GM18520 (cell line): ENCODE data around the gene TREX2.

ENCODE experiments used
- ATAC-seq: cut with Tn5 transposase; IDR thresholded peaks from one replicate; pipeline ENCODE4 v1.9.1; 2021; ENCODE audit not compliant: unreplicated experiment

TREX2 gene, protein sequence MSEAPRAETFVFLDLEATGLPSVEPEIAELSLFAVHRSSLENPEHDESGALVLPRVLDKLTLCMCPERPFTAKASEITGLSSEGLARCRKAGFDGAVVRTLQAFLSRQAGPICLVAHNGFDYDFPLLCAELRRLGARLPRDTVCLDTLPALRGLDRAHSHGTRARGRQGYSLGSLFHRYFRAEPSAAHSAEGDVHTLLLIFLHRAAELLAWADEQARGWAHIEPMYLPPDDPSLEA

DNA sequence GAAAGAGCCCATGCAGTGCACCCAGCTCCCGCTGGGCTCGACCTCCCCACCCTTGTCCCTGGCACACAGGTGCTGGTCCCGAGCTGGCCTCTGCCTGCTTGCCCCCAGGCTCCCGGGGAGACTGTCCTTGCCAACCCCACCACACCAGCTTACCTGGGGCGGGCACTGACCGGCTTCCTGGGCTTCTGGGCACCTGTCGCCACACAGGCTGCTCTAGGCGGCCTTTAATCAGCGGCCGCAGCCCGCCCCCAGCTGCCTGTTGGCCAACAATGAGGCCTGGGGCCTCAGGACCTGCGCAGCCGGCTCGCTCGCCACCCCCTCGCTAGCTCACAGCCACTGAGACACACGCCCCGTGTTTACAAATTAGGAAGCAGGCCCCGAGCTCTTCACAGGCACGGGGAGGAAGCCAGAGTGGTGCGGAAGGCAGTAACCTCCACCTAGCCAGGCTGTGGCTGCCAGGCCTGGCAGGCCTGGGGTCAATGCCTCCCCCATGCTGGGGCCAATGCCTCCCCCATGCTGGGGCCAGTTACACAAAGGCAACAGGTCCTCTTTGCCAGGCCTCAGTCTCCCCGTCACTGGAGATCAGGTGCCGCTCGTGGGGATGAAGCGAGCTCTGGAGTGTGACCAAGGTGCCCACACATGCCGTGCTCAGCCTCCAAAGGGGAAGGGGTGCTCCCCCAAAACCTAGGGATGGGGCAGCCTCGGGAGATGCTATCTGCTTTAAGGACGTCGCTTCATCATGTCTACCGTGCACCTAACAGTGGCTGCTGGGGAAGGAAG lies at the start of gene TREX2:
TSS of gene TREX2 (minus strand) at position 201 of the 780 bp plus-strand sequence. CDS start 626 bp downstream, outside the sequence.
- no peak for ATAC-seq

DNA sequence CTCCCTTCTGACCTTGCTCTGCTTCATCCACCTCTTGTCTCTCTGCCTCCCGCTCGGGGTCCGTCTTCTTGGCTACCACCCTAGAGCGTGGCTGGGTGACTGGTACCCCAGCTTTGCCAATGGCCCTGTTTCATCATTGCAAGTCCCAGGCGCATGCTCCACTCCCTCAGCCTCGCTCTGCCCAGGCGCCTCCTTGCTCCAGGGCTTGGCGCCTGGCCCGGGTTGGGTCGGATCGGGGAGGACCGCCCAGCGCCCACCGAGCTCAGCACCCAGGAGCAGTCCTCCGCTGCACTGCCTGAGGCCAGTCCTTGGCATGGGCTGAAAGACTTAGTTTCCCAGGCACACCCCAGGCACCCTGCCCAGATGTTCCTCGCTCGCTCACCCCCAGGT lies 49.5 kb upstream of the TREX2 start:
- ATAC-seq, result no peak

DNA sequence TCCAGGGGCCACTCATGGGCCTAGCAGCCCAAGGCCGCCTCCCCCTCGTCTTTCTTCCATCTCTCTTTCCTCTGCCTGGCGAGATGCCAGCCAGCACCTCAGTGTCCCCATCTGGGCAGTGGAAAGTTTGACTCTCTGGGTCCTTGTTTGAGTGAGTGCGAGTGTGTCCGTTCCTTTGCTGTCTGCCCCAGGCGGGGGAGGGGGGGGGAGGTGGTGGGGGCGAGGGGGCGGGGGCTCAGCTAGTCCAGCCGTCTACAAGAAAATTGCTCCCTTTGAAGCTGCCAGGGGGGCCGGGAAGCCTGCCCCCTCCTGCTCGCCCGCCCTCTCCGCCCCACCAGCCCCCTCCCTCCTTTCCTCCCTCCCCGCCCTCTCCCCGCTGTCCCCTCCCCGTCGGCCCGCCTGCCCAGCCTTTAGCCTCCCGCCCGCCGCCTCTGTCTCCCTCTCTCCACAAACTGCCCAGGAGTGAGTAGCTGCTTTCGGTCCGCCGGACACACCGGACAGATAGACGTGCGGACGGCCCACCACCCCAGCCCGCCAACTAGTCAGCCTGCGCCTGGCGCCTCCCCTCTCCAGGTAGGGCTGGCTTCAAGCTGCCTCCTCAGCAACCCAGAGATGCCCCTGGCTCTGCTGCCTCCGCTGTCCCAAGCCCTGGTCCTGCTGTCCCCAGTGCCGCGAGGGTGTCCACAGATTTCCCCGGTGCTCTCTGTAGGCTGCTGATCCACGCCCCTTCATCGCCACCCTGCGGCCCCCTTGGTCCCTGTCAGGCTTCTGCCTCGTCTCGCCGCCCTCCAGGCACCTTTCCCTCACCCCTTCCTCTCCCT lies 48.9 kb upstream of the TREX2 start, which contains the start of gene BGN:
TSS of gene BGN (plus strand) at position 440 of the 821 bp plus-strand sequence. CDS start 9,652 bp downstream, outside the sequence.
- no peak for ATAC-seq

DNA sequence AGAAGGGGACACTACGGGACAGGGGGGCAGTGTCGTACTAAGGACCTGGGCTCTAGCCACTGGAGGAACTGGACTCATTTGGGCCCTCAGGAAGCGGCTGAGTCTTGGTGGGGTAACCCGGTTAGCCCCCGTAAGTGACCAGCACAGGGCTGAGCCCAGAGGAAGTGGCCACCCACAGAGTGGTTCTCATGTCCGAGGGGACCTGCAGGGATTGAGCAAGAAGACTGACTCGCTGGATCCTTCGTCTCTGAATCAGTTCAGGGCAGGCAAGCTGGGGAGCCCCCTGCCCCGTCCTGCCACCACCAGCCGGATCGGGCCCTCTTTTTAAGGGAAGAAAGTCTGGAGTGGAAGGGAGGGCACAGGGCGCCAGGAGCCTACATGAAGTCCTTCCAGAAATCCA lies 48.2 kb upstream of the TREX2 start:
- no peak for ATAC-seq

DNA sequence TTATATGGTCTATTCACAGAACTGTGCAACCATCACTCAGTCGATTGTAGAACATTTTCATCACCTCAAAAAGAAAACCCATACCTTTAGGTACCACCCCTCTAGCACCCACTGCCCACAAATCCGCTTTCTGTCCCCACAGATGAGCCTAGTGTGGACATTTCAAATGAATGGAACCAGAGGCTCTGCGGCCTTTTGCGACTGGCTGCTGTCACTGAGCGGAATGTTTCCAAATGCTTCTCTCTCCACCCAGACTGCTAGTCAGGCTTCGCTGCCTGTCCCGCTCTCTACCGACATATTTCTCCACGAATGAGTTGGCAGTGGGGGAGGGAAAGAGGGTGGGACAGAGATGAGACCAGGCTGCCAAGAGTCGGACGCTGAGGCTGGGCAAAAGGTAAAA lies 47.2 kb upstream of the TREX2 start:
- ATAC-seq, result no peak

DNA sequence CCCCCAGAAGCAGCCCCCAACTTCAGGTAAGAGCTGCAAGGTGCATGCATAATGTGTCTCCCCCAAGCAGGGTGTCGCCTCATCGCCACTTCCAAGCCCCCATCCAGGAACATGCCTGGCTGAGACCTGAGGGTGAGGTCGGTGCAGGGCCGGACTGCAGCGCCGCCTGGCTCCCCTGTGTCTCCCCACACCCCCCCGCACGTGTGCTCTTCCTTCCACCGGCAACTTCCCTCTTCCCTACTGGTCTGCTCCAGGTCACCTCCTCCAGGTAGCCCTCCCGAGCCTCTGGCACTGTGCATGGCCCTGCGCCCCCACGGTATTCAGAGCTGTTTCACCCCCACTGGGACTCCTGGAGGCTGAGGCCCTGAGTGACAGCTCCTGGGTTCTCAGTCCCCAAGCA lies 46.7 kb upstream of the TREX2 start:
- ATAC-seq, result no peak

DNA sequence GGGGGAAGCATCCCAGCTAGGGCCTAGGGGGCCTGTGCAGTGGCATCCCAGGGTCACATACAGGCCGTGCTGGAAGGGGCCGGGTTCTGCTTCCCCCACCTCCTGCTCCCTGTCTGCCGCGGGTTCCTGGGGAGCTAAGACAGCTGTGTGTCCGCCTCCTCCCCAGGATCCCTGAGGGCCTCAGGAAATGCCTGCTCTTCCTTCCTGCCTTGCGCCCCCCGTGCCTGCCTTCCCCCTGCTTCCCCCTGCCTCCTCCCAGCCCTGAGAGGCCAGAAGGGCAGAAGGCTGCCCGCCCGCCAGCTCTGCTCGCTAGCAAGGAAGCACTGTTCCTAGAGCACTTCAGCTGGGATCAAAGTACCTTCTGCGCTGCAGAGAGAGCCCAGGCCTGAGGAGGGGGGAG lies 46.1 kb upstream of the TREX2 start:
- no peak for ATAC-seq

DNA sequence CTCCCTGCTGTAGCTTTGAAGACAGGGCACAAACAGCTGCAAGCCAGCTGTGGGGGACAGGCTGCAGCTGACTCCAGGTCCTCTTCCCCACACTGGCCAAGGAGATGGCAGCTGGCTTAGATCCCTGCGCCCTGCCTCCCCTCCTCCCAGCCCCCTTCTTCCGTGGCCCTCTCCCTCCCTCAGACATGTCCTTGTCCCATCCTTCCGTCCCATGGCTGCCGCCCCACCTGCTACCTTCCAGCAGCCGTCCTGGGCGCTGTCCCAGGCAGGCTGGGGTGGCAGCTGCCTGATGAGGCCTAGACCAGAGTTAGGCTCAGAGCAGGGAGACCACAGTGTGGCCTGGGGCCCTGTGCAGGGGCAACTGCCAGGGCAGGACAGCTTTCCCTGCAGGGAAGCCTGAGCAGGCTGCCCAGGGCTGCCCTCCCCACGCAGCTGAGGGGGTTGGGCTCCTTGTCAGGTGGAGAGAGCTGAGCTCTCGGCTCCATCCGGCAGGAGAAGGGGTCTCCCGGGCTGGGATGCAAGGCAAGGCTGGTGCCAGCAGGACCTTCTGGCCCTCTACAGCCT lies 45.6 kb upstream of the TREX2 start:
- ATAC-seq, result no peak

DNA sequence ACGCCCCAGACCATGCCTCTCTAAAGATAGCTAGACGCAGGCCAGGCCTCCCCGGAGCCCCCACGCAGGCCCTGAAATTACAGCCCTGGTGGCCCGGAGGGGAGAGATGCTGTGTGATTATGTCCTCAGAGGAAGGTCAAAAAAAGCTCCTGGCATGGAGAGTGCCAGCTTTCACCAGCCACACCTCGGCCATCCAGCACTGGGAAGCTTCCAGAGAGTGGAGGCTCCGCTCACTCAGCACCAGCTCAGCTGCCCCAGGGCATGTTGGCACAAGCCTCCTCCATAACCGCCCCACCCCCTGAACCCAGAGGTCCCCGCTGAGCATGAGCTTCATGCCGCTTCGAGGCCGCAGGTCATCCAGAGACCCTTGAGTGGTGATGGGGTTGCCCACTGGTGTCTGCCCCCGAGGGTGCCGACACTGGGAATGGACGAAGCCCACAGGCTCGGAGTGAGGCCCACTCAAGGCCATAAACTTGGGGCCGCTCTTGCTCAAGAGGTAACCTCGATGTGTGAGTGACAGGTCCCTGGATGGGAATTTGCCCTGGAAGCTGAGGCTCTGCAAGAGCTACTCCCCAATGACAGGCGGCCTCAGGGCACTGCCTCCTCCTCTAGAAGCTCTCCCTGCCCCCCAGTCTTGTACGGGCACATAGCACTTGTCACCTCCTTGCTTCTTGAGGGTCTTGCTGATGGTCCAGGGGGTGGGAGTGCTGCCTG lies 44.5 kb upstream of the TREX2 start:
- no peak for ATAC-seq

DNA sequence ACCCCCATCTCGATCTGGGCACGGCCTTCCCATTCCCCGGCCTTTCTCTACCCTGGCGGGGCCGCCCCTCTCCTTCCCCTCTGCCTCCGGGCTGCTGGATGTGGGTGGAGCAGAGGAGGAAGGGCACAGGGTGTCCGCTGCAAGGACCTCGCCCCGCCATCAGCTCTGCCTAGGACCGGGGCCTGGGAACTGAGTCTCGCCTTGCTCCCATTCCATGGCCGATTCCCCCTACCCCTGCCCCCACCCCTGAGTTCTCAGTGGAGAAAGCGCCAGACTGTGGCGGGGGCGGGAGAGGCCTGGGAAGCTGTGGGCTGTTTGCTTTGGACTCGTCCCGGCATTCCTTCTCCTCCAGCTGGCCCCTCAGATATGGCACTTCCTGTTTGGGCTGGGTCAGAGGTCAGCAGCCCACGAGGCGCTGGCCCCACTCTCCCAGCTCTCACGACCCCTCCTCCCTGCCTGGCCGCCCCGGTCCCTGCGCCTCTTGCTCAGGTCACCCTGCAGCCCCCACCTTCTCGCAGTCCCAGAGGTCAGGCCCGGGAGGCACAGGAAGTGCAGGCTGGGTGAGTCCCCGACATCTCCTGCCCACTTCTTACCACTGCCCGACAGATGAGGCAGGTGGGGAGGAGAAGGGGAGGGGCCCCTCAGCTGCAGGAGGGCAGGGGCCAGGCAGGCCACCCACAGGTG lies 42.5 kb upstream of the TREX2 start:
- ATAC-seq, result no peak

DNA sequence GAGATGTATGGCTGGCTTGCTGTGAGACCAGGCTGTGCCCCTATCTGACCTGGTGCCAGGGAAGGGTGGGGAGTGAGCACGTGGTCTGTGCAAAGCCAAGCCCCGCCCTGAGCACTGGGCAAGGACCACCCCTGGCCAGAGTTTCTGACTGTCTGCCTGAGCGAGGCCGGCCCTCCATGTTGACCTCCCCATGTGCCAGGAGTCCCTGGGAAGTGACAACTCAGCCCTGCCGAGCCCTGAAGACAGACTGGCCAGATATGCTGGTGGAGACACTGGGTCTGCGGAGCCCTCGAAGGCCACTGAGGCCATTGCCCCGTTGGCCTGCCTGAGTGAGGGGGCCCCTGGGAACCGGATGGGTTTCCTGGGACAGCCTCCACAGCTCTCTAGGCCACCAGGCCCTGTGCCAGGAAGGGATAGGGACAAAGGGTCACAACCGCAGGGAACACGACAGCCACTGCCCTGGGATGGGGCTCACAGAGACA lies 41.8 kb upstream of the TREX2 start:
- ATAC-seq, result no peak

DNA sequence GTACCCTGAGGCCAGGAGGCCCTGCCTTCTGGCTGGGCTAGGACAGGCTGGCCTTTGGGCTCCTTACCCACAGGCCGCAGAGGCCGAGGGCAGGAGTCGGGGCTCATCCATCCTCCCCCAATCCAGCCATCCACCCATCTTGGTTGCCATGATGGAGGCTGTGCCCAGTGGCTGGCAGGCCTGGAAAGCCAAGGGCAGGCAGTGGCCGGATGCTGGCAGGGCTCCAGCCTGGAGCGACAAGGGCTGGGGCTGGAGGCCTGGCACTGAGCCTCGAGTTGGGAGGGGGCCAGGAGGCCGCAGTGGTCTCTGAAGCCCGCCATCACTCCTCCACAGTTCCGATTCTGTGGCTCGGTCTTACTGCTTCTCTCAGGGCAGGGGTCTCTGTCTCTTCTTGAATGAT lies 40.3 kb upstream of the TREX2 start:
- ATAC-seq, result no peak

DNA sequence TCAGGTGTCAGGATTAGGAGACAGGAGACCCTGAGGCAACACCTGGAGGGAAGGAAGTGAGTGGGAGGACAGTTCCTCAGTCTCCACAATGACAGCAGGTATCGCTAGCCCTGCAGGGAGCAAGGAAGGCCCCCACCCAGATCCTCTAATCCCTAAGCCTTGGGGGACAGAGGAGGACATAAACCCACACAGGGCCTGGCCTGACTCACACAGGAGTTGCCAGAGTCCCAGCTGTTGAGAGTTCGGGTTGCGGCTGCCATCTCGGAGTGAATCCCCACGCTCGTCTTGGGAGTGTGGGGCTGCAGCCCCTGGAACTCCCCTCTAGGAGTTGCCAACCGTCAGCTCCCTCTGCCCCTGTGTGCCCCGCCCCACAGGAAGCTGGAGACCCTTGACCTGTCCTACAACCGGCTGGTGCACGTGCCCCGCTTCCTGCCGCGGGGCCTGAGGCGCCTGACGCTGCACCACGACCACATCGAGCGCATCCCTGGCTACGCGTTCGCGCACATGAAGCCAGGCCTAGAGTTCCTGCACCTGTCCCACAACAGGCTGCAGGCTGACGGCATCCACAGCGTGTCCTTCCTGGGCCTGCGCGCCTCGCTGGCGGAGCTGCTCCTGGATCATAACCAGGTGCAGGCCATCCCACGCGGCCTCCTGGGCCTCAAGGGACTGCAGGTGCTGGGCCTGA lies 39.7 kb upstream of the TREX2 start:
- ATAC-seq, result no peak

DNA sequence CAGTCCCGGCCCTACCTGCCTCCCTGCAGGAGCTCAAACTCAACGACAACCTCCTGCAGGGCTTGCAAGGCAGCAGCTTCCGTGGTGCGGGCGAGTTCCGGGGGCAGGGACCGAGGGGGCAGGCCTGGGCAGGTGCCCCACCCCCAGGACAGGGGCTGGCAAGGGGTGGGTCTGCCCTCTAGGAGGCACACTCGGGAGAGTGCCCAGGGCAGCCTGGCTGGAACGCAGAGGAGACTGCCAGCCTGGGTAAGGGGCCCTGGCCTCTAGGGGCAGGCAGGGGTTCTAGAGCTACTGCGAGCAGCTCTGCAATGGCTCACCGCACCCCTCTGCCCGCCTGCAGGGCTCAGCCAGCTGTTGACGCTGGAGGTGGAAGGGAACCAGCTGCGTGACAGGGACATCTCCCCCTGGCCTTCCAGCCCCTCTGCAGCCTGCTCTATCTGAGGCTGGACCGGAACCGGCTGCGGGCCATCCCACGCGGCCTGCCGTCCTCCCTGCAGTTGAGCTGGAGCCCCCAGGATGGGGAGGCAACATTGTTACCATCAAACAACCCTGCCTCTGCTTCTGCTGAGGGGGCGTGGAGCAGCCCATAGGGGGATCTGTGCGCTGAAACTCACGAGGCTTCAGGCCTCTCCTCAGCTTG lies 36.6 kb upstream of the TREX2 start:
- ATAC-seq, result no peak

DNA sequence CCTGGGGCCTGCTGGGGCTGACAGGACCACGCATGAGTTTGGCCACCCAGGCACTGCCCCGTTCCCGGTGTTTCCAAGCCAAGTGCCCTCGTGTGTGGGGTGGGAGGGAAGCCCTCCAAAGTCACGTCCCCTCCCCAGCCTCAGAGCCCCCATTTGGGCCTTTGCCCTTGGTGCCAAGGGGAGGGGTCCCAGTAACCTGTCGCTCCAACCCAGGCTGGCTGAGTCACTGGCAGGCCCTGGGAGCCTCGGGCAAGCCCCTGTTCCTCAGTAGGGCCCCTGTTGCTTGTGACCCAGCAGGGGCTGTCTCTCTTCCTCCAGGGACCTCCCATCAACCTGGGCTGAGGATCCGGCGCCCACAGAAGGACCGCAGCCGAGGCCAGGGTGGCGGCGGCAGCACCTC lies 35.2 kb upstream of the TREX2 start:
- ATAC-seq, result no peak

DNA sequence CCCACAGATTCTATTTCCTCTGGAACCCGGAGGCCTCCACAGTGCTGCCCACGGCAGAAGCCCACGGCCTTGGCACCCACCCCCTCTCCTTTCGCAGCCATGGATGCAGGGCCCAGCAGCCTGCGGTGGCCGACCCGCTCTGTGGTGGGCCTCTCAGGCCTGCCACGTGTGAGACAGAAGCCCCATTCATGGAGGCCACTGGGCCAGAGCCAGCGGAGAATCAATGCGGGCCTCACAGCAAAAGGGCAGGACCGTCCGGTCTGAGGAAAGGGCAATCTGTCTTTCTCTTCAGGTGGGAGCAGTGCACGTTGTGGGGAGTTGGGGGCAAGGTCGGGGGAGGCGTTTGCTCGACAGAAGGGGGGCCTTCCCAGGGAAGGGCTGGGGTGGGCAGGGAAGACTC lies 32.9 kb upstream of the TREX2 start:
- no peak for ATAC-seq

DNA sequence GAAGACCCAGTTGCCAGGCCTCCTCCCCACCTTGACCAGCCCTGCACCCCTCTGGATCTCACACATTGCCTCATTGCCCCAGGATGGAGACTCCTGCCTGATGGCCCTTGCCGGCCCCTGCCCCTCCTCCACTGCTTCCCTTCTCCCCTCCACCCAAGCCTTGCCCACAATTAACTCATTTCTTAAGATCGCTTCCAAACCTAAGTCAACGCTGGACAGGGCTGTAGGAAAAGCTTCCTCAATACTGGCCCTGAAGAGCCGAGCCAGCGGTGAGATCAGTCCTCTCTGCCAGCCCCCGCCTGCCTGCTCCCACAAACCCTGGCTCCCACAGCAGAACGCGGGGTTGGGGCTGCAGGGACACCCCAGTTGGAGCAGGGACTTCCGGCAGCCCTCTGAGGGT lies 32.0 kb upstream of the TREX2 start:
- ATAC-seq, result no peak

DNA sequence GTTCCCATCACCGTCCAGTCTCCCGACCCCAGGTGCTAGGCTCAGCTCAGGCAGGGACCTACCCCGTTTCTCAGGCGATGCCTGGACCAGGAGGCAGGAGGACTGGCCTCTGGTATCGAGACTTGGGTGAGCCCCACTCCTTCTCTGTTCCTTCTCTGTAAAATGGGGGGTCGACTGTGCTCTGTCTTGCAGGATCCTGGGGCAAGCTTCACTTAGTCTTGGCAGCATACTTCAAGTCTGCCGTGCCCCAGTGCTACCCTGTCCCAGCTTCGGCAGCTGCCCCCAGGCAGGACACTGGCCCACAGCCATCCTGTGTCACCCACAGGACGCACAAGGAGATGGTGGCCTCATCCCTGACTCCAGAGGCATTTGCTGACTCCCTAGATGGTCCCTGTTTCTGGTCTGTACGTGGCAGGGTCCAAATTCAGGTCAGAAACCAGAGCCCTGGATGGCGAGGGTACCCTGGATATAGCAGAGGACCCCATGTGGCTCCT lies 31.6 kb upstream of the TREX2 start:
- ATAC-seq, result no peak
